ENCODE data around the gene ZNF714. TPM values are rescaled to one million over a fixed set of nuclear protein-coding genes. Genes with fewer than 3 reads are reported as not detected.

ZNF714 gene
- total and polyA plus RNA-seq, 9 of the 15 experiments (the other 6 are each of a cell fraction or from before 2014, with no cell fraction given): 16.2 to 40.8 (median 28.9) TPM

DNA sequence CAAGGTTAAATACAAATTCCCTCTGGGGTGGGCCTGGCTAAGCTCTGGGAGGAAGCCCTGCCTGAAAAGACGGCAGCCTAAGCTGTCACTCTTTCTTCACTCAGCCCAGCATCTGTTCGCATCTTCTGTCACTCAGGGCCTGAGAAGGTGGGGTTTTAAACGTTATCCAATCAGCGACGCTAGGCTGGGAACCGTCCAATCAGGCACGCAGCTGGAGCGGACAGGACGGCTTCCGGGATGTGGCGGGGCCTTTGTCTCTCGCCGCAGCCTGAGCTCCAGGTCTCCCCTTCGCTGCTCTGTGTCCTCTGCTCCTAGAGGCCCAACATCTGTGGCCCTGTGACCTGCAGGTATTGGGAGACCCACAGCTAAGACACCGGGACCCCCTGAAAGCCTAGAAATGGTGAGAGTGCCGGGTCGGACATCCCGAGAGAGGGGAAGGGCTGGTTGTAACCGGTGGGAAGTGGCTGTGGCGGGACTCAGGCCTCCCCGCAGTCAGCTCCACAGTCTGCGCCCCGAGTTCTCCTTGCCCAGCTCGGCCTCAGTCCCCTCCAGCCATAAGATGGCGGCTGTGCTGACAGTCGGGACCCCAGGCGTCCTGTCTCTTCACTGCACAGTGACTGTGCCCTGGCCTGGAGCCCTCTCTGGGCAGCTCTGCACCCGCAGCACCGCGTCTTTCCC, 59.9 kb downstream of the ZNF714 start, which contains the start of gene ZNF431 (continued):
- no peak; the same call in 1 of the 2 replicates for TF ChIP-seq MYC (IDR thresholded peaks at IDR 0.05; ENCODE audit: low read depth, low read length)
- TF ChIP-seq MYC (CRISPR knock-in tag; IDR thresholded peaks at IDR 0.05; ENCODE audit: borderline replicate concordance, low read depth): peak; percentile 24; the same call in 1 of the 2 replicates
- TF ChIP-seq ZNF3 (CRISPR knock-in tag; IDR thresholded peaks at IDR 0.05): no peak
- no peak for TF ChIP-seq ZNF407 (IDR thresholded peaks at IDR 0.05; ENCODE audit: low read depth)
- peak; percentile 93 for TF ChIP-seq PBX2 (CRISPR knock-in tag; IDR thresholded peaks at IDR 0.05; ENCODE audit: low read depth)
- TF ChIP-seq PBX2 (tag; conservative IDR thresholded peaks at IDR 0.05; ENCODE audit: low read depth): peak; percentile 97
- TF ChIP-seq ZNF740 (CRISPR knock-in tag; IDR thresholded peaks at IDR 0.05): no peak
- TF ChIP-seq ZNF740 (tag; IDR thresholded peaks at IDR 0.05): no peak
- no peak for TF ChIP-seq FOXA3 (CRISPR knock-in tag; conservative IDR thresholded peaks at IDR 0.05 in 1 of 2, IDR thresholded peaks at IDR 0.05 in 1 of 2)
- no peak for TF ChIP-seq EWSR1 (IDR thresholded peaks at IDR 0.05; ENCODE audit: borderline replicate concordance, low read depth, partially characterized antibody)
- peak; percentile 76 for TF ChIP-seq PHF20 (IDR thresholded peaks at IDR 0.05; ENCODE audit: partially characterized antibody)
- no peak for TF ChIP-seq SMAD3 (CRISPR knock-in tag; conservative IDR thresholded peaks at IDR 0.05)
- TF ChIP-seq, protein P1, sequence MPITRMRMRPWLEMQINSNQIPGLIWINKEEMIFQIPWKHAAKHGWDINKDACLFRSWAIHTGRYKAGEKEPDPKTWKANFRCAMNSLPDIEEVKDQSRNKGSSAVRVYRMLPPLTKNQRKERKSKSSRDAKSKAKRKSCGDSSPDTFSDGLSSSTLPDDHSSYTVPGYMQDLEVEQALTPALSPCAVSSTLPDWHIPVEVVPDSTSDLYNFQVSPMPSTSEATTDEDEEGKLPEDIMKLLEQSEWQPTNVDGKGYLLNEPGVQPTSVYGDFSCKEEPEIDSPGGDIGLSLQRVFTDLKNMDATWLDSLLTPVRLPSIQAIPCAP (CRISPR knock-in tag; IDR thresholded peaks at IDR 0.05; ENCODE audit: borderline replicate concordance): no peak
- no peak for TF ChIP-seq ZNF174 (CRISPR knock-in tag; IDR thresholded peaks at IDR 0.05)

Measured in K562 (cell line).